SU-DHL-6 (cell line): Measurements from ENCODE around the gene ELAVL3.

Source experiments
- H2AFZ ChIP-seq: fragments of 200-600 bp; sonication (generic); 2 replicates; pipeline ENCODE4 v1.6.1; 2014; ENCODE audit warnings: low read depth, mild to moderate bottlenecking, moderate library complexity, mixed read lengths, antibody characterized with exemption, low read length; ENCODE audit not compliant: severe bottlenecking
- H3F3A ChIP-seq: fragments of 200-600 bp; shearing (Covaris generic); 2 replicates; pipeline ENCODE4 v1.6.0; 2016; ENCODE audit warnings: antibody characterized with exemption, mild to moderate bottlenecking; ENCODE audit not compliant: insufficient read depth
- H3K27ac ChIP-seq: fragments of 200-600 bp; sonication (generic); 2 replicates; pipeline ENCODE4 v1.5.1; 2016; ENCODE audit warnings: low read depth, mild to moderate bottlenecking, low read length, moderate library complexity, mixed read lengths
- H3K27me3 ChIP-seq: fragments of 200-600 bp; sonication (generic), shearing (Covaris generic); 2 replicates; pipeline ENCODE4 v1.6.0; 2014; ENCODE audit warnings: mild to moderate bottlenecking, low read length
- H3K36me3 ChIP-seq: fragments of 200-600 bp; sonication (generic); 2 replicates; pipeline ENCODE4 v1.6.1; 2014; ENCODE audit warnings: mild to moderate bottlenecking, low read length, mixed read lengths
- H3K4me2 ChIP-seq: fragments of 300-600, 200-600 bp; shearing (Covaris generic), sonication (generic); 2 replicates; pipeline ENCODE4 v1.6.0; 2014; ENCODE audit warnings: low read length, low read depth, mild to moderate bottlenecking; ENCODE audit not compliant: poor library complexity, severe bottlenecking
- H3K4me3 ChIP-seq: fragments of 200-600 bp; sonication (generic); 2 replicates; pipeline ENCODE4 v1.5.1; 2014; ENCODE audit warnings: antibody characterized with exemption, low read length, mild to moderate bottlenecking, mixed read lengths; ENCODE audit not compliant: insufficient read depth, poor library complexity, severe bottlenecking
- H3K79me2 ChIP-seq: fragments of 200-600 bp; sonication (generic); 2 replicates; pipeline ENCODE4 v1.6.1; 2014; ENCODE audit warnings: mild to moderate bottlenecking, low read length, moderate library complexity; ENCODE audit not compliant: insufficient read depth
- H3K9ac ChIP-seq: fragments of 200-600 bp; sonication (generic); 2 replicates; pipeline ENCODE4 v1.7.0; 2014; ENCODE audit warnings: mild to moderate bottlenecking, low read length
- H3K9me2 ChIP-seq: fragments of 200-600 bp; sonication (generic); replicated peaks from 2 replicates; pipeline ENCODE4 v1.6.1; 2014; ENCODE audit warnings: low read length; ENCODE audit not compliant: insufficient read depth
- H3K9me3 ChIP-seq: fragments of 200-600 bp; sonication (generic); 2 replicates; pipeline ENCODE4 v1.6.1; 2014; ENCODE audit warnings: low read length, mixed read lengths; ENCODE audit not compliant: insufficient read depth
- H4K20me1 ChIP-seq: fragments of 200-600 bp; sonication (generic); 2 replicates; pipeline ENCODE4 v1.6.1; 2014; ENCODE audit warnings: low read depth, mild to moderate bottlenecking, antibody characterized with exemption, low read length, moderate library complexity, mixed read lengths
- EZH2phosphoT487 ChIP-seq: fragments of 200-600 bp; sonication (generic), shearing (Covaris generic); conservative IDR thresholded peaks from 2 replicates; pipeline ENCODE4 v1.6.1; 2018; ENCODE audit warnings: mild to moderate bottlenecking, antibody characterized with exemption, low read length, moderate library complexity, mixed read lengths
- TF ChIP-seq, protein P1 (sequence below): fragments of 200-600 bp; sonication (generic); IDR thresholded peaks from one replicate; pipeline ENCODE4 v1.5.1; 2017; ENCODE audit warnings: antibody characterized with exemption, mild to moderate bottlenecking, low read length, moderate library complexity; ENCODE audit not compliant: insufficient read depth, poor library complexity, severe bottlenecking

ELAVL3 gene

DNA sequence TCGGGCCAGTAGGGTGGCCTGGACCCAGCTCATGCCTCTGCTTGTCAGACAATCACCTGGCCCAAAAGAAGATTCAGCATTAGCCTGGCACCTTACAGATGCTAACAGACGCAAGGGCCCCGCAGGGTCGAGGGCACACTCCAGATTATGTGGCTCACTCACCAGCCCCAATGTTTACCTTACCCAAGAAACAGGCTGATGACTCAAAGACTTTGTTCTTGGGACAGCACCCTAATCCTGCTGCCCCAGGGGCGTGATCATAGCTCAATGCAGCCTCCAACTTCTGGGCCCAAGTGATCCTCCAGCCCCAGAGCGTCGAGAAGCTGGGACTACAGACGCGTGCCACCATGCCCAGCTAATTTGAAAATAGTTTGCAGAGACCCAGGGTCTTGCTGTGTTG is 38.3 kb upstream of the ELAVL3 start:
- Histone ChIP-seq H4K20me1 (no peaks in the 10 kb centered on the region), H3K36me3 (no peaks in the 10 kb centered on the region), H3K9me2 (no peaks in the 10 kb centered on the region)

DNA sequence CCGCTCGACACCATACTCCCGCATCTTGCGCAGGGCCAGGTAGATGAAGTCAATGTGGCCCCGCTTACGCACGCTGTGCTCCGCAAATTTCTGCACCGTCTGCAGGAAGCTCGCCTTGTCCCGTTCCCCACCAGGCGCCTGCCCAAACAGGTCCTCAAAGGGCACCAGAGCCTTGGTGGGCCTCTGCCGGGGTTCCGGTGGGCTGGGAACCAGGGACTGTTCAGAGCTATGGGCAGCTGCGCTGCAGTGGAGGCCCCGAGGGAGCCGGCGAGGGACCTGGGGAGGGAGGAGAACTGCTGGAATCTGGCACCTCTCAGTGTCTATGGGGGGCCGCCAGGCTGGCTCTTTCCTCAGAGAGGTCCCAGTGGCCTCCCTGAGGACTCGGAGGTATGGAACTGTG is 33.1 kb upstream of the ELAVL3 start:
- Histone ChIP-seq H3K36me3 (no peaks in the 10 kb centered on the region), H3F3A (no peaks in the 10 kb centered on the region), H3K27ac (no peak overlapping the region), H3K79me2 (no peaks in the 10 kb centered on the region), H3K9me3 (no peaks in the 10 kb centered on the region), H3K9ac (no peak overlapping the region), H3K4me2 (no peak overlapping the region), H4K20me1 (no peaks in the 10 kb centered on the region), H3K9me2 (no peaks in the 10 kb centered on the region), H3K4me3 (no peak overlapping the region), H2AFZ (no peak overlapping the region), H3K27me3 (no peaks in the 10 kb centered on the region)
- TF ChIP-seq, protein P1, sequence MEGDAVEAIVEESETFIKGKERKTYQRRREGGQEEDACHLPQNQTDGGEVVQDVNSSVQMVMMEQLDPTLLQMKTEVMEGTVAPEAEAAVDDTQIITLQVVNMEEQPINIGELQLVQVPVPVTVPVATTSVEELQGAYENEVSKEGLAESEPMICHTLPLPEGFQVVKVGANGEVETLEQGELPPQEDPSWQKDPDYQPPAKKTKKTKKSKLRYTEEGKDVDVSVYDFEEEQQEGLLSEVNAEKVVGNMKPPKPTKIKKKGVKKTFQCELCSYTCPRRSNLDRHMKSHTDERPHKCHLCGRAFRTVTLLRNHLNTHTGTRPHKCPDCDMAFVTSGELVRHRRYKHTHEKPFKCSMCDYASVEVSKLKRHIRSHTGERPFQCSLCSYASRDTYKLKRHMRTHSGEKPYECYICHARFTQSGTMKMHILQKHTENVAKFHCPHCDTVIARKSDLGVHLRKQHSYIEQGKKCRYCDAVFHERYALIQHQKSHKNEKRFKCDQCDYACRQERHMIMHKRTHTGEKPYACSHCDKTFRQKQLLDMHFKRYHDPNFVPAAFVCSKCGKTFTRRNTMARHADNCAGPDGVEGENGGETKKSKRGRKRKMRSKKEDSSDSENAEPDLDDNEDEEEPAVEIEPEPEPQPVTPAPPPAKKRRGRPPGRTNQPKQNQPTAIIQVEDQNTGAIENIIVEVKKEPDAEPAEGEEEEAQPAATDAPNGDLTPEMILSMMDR: no peak
- TF ChIP-seq EZH2phosphoT487: no peak

More for the DNA sequence above, 38.3 kb upstream of the ELAVL3 start:
- H3K79me2 ChIP-seq: peaks cover 3% of the 10 kb centered on the region; the same call in 1 of the 2 replicates
- H3K9me3 ChIP-seq: no peaks in the 10 kb centered on the region
- no peaks in the 10 kb centered on the region for H3K27me3 ChIP-seq
- no peak overlapping the region for H3K9ac ChIP-seq
- H3K27ac ChIP-seq: no peak overlapping the region
- TF ChIP-seq, protein P1: no peak
- no peak for TF ChIP-seq EZH2phosphoT487
- H3K4me3 ChIP-seq: no peak overlapping the region
- no peaks in the 10 kb centered on the region for H3F3A ChIP-seq
- no peak overlapping the region for H3K4me2 ChIP-seq
- no peak overlapping the region for H2AFZ ChIP-seq

DNA sequence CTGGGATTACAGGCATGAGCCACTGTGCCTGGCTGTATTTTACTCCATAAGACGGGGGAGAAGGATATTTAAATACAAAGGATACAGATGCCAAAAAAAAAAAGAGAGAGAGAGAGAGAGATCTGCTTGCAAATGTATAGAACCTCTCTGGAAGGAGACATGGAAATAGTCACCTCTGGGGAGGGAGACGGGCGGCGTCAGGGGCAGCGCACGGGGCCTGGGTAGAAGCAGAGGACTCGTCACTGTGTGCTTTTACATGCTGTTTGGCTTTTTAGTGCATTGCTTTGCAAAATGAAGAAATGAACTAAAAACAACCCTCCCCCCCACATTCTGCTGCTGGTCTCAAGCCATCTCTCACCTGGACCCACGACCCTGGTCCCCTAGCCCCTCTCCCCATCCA is 29.6 kb upstream of the ELAVL3 start:
- no peak overlapping the region for H3K27ac ChIP-seq
- no peak overlapping the region for H2AFZ ChIP-seq
- H3K4me2 ChIP-seq: no peak overlapping the region
- no peak overlapping the region for H3K4me3 ChIP-seq
- no peaks in the 10 kb centered on the region for H3K9me3 ChIP-seq
- no peaks in the 10 kb centered on the region for H3K27me3 ChIP-seq
- no peaks in the 10 kb centered on the region for H4K20me1 ChIP-seq
- TF ChIP-seq, protein P1: no peak
- no peak for TF ChIP-seq EZH2phosphoT487
- no peak overlapping the region for H3K9ac ChIP-seq
- H3F3A ChIP-seq: no peaks in the 10 kb centered on the region
- no peaks in the 10 kb centered on the region for H3K9me2 ChIP-seq
- peaks cover 4% of the 10 kb centered on the region; the same call in 1 of the 2 replicates for H3K79me2 ChIP-seq
- no peaks in the 10 kb centered on the region for H3K36me3 ChIP-seq
